ENCODE results near the gene LRRC72. TPM values are rescaled to one million over a fixed set of nuclear protein-coding genes. Genes with fewer than 3 reads are reported as not detected.
A peak's percentile ranks its signal among the peaks of the same experiment; 100 is the strongest.

LRRC72 gene
- total RNA-seq, 1 donor from 2014 or later: not detected

- no peaks in the 10 kb centered on the region for H3K27me3 ChIP-seq (ENCODE audit: low read depth)
Measured at GRCh38 chr7:16581286-16581685, 54.7 kb downstream of the LRRC72 start.

GRCh38 chr7:16583834-16584233 lies 57.2 kb downstream of the LRRC72 start:
- no peaks in the 10 kb centered on the region for H3K27me3 ChIP-seq (ENCODE audit: low read depth)
- no peak overlapping the region for H3K4me3 ChIP-seq
- no peak for TF ChIP-seq CTCF (IDR thresholded peaks at IDR 0.05)
- H3K36me3 ChIP-seq: no peaks in the 10 kb centered on the region
- H3K4me1 ChIP-seq: no peaks in the 10 kb centered on the region
- DNase-seq (no peak), ATAC-seq (no peak)
- no peak overlapping the region for H3K27ac ChIP-seq
- H3K9me3 ChIP-seq: no peaks in the 10 kb centered on the region
- intact Hi-C loops (cut with DNase I): no loop called here

More at GRCh38 chr7:16581286-16581685, 54.7 kb downstream of the LRRC72 start:
- ATAC-seq: no peak
- Histone ChIP-seq H3K4me3 (no peak overlapping the region), H3K36me3 (no peaks in the 10 kb centered on the region), H3K27ac (no peak overlapping the region), H3K4me1 (no peaks in the 10 kb centered on the region), H3K9me3 (no peaks in the 10 kb centered on the region)
- no peak for TF ChIP-seq CTCF (IDR thresholded peaks at IDR 0.05)
- no peak for DNase-seq
- intact Hi-C loops (cut with DNase I): no loop called here

- H3K9me3 ChIP-seq: no peaks in the 10 kb centered on the region
Measured at GRCh38 chr7:16585540-16585939, 58.9 kb downstream of the LRRC72 start.

GRCh38 chr7:16586081-16586874 lies 59.7 kb downstream of the LRRC72 start:
- no peaks in the 10 kb centered on the region for H3K4me1 ChIP-seq
- no peak for DNase-seq
- intact Hi-C loops (cut with DNase I): no loop called here
- no peaks in the 10 kb centered on the region for H3K9me3 ChIP-seq
- H3K36me3 ChIP-seq: no peaks in the 10 kb centered on the region
- TF ChIP-seq CTCF (IDR thresholded peaks at IDR 0.05): no peak
- no peak overlapping the region for H3K4me3 ChIP-seq
- no peak overlapping the region for H3K27ac ChIP-seq
- ATAC-seq: no peak
- no peaks in the 10 kb centered on the region for H3K27me3 ChIP-seq (ENCODE audit: low read depth)

More at GRCh38 chr7:16585540-16585939, 58.9 kb downstream of the LRRC72 start:
- no peaks in the 10 kb centered on the region for H3K27me3 ChIP-seq (ENCODE audit: low read depth)
- H3K36me3 ChIP-seq: no peaks in the 10 kb centered on the region
- no peak overlapping the region for H3K27ac ChIP-seq
- H3K4me3 ChIP-seq: no peak overlapping the region
- no peak for TF ChIP-seq CTCF (IDR thresholded peaks at IDR 0.05)
- ATAC-seq: peak in 1 of 2 donors; percentile 9
- intact Hi-C loops (cut with DNase I): no loop called here
- no peak for DNase-seq
- H3K4me1 ChIP-seq: no peaks in the 10 kb centered on the region

- intact Hi-C loops (cut with DNase I): no loop called here
- H3K27me3 ChIP-seq (ENCODE audit: low read depth): no peaks in the 10 kb centered on the region
- no peak for ATAC-seq
- H3K27ac ChIP-seq: no peak overlapping the region
- H3K4me3 ChIP-seq: no peak overlapping the region
- TF ChIP-seq CTCF (IDR thresholded peaks at IDR 0.05): no peak
- H3K36me3 ChIP-seq: no peaks in the 10 kb centered on the region
- no peaks in the 10 kb centered on the region for H3K4me1 ChIP-seq
- no peak for DNase-seq
- H3K9me3 ChIP-seq: no peaks in the 10 kb centered on the region
Measured at GRCh38 chr7:16587129-16587528, 60.5 kb downstream of the LRRC72 start.
